Measurements from ENCODE around the gene ZNF766.

DNA sequence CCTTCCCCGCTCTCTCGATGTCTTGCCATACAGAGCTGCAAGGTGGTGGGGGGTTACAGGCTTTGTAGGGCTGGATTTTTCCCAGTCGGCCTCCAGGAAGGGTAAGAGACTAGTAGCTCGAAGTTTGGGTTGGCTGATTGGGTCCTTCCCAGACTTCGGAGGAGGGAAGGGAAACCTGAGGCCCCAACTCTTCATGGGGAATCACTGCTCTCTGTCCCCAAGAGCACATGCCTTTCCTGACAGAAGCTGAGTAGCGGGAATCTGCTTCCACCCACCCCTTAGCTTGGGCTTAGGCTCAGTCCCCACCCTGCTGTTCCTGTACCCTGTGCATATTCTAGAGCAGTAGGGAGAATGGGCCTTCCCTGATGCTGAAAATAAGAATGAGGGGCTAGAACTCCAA, 39.9 kb upstream of the ZNF766 start:
- TF ChIP-seq ZC3H10 (CRISPR knock-in tag; IDR thresholded peaks at IDR 0.05) (no peak), TSHZ2 (CRISPR knock-in tag; IDR thresholded peaks at IDR 0.05) (no peak), PATZ1 (CRISPR knock-in tag; IDR thresholded peaks at IDR 0.05; ENCODE audit: borderline replicate concordance) (no peak), CREB5 (CRISPR knock-in tag; IDR thresholded peaks at IDR 0.05; ENCODE audit: low read depth) (no peak), BACH2 (CRISPR knock-in tag; IDR thresholded peaks at IDR 0.05; ENCODE audit: borderline replicate concordance) (no peak), ZFP3 (CRISPR knock-in tag; IDR thresholded peaks at IDR 0.05) (no peak), SNAI2 (CRISPR knock-in tag; IDR thresholded peaks at IDR 0.05) (no peak), PPARA (CRISPR knock-in tag; IDR thresholded peaks at IDR 0.05; ENCODE audit: borderline replicate concordance) (no peak), ESRRG (CRISPR knock-in tag; IDR thresholded peaks at IDR 0.05) (no peak), ZFP30 (CRISPR knock-in tag; IDR thresholded peaks at IDR 0.05) (no peak), ZNF565 (CRISPR knock-in tag; conservative IDR thresholded peaks at IDR 0.05; ENCODE audit: low read depth) (no peak), TOX (CRISPR knock-in tag; IDR thresholded peaks at IDR 0.05; ENCODE audit: borderline replicate concordance) (no peak), RARB (CRISPR knock-in tag; IDR thresholded peaks at IDR 0.05) (no peak)
- TF ChIP-seq, protein P1, sequence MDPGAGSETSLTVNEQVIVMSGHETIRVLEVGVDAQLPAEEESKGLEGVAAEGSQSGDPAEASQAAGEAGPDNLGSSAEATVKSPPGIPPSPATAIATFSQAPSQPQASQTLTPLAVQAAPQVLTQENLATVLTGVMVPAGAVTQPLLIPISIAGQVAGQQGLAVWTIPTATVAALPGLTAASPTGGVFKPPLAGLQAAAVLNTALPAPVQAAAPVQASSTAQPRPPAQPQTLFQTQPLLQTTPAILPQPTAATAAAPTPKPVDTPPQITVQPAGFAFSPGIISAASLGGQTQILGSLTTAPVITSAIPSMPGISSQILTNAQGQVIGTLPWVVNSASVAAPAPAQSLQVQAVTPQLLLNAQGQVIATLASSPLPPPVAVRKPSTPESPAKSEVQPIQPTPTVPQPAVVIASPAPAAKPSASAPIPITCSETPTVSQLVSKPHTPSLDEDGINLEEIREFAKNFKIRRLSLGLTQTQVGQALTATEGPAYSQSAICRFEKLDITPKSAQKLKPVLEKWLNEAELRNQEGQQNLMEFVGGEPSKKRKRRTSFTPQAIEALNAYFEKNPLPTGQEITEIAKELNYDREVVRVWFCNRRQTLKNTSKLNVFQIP (CRISPR knock-in tag; IDR thresholded peaks at IDR 0.05; ENCODE audit: borderline replicate concordance, low read depth): no peak

All from SK-N-SH treated with all-trans-retinoic acid at 6 μM for 48 hours (cell line).